WTC11 (cell line): Measurements from ENCODE around the gene ZMYND8. TPM values are rescaled to one million over a fixed set of nuclear protein-coding genes. Genes with fewer than 3 reads are reported as not detected.

Experiments used
- ATAC-seq: fragments of 200-7000 bp; cut with Tn5 transposase; 2 replicates; pipeline ENCODE4 v1.10.0; 2021; ENCODE audit warnings: mild to moderate bottlenecking, moderate library complexity
- CTCF ChIA-PET: fragments of 300-600 bp; sonication (Branson Sonifier 250); formaldehyde crosslinking; loops from one replicate; lab custom pipeline; 2021; ENCODE audit warnings: antibody characterized with exemption; lab: Charles Lee
- POLR2A ChIA-PET: fragments of 350-600 bp; sonication (Branson Sonifier 250); formaldehyde crosslinking; loops from one replicate; lab custom pipeline; 2021; ENCODE audit warnings: antibody characterized with exemption; lab: Charles Lee
- DNase-seq: peaks from one replicate; pipeline ENCODE4 v3.0.0; 2021; ENCODE audit warnings: low spot score
- H3K27ac Mint-ChIP-seq: 2 replicates; pipeline ENCODE4 v1.8.0; 2021; ENCODE audit warnings: mixed read lengths
- H3K27me3 Mint-ChIP-seq: 2 replicates; pipeline ENCODE4 v1.8.0; 2021; ENCODE audit warnings: low read depth, mild to moderate bottlenecking, moderate library complexity, mixed read lengths
- H3K36me3 Mint-ChIP-seq: 2 replicates; pipeline ENCODE4 v1.8.0; 2021; ENCODE audit warnings: mixed read lengths
- H3K4me1 Mint-ChIP-seq: 2 replicates; pipeline ENCODE4 v1.8.0; 2022; ENCODE audit warnings: mixed read lengths
- H3K4me3 Mint-ChIP-seq: 2 replicates; pipeline ENCODE4 v1.8.0; 2021; ENCODE audit warnings: mild to moderate bottlenecking, moderate library complexity, mixed read lengths
- H3K9me3 Mint-ChIP-seq: 2 replicates; pipeline ENCODE4 v1.8.0; 2021; ENCODE audit warnings: mixed read lengths
- ATF2 ChIP-seq: sonication (generic); formaldehyde crosslinking; IDR thresholded peaks from 2 replicates; pipeline ENCODE4 v1.8.1; 2022; ENCODE audit warnings: low read depth, missing genetic modification reagents, borderline replicate concordance
- EMX1 ChIP-seq: fragments of 250-450 bp; sonication (Bioruptor Pico); IDR thresholded peaks from 2 replicates; pipeline ENCODE4 v1.8.0; 2021; ENCODE audit warnings: mild to moderate bottlenecking
- ESRRA ChIP-seq: sonication (generic); formaldehyde crosslinking; IDR thresholded peaks from 2 replicates; pipeline ENCODE4 v1.8.1; 2022; ENCODE audit warnings: mild to moderate bottlenecking, missing genetic modification reagents, borderline replicate concordance
- FOXJ3 ChIP-seq: sonication (generic); formaldehyde crosslinking; IDR thresholded peaks from 2 replicates; pipeline ENCODE4 v1.9.0; 2021; ENCODE audit warnings: missing genetic modification reagents, mild to moderate bottlenecking, borderline replicate concordance
- GABPB1 ChIP-seq: sonication (generic); formaldehyde crosslinking; IDR thresholded peaks from 2 replicates; pipeline ENCODE4 v1.8.1; 2023; ENCODE audit warnings: mild to moderate bottlenecking, missing genetic modification reagents
- HMGA2 ChIP-seq: fragments of 250-450 bp; sonication (Bioruptor Pico); IDR thresholded peaks from 2 replicates; pipeline ENCODE4 v1.4.0; 2021; ENCODE audit warnings: mild to moderate bottlenecking, moderate library complexity
- JAZF1 ChIP-seq: fragments of 250-450 bp; sonication (Bioruptor Pico); IDR thresholded peaks from 2 replicates; pipeline ENCODE4 v1.9.0; 2021; ENCODE audit warnings: moderate library complexity, mild to moderate bottlenecking, inconsistent platforms
- NFYB ChIP-seq: sonication (generic); formaldehyde crosslinking; conservative IDR thresholded peaks from 2 replicates; pipeline ENCODE4 v1.8.0; 2022; ENCODE audit warnings: low read depth, missing genetic modification reagents
- NR2C2 ChIP-seq: sonication (generic); formaldehyde crosslinking; IDR thresholded peaks from 2 replicates; pipeline ENCODE4 v1.8.0; 2022; ENCODE audit warnings: mild to moderate bottlenecking, missing genetic modification reagents
- NR3C1 ChIP-seq: sonication (generic); formaldehyde crosslinking; conservative IDR thresholded peaks from 2 replicates; pipeline ENCODE4 v1.8.1; 2023; ENCODE audit warnings: low read depth, mild to moderate bottlenecking, missing genetic modification reagents
- OVOL2 ChIP-seq: fragments of 250-450 bp; sonication (Bioruptor Pico); IDR thresholded peaks from 2 replicates; pipeline ENCODE4 v1.9.0; 2021; ENCODE audit warnings: mild to moderate bottlenecking, borderline replicate concordance
- PREB ChIP-seq: sonication (generic); formaldehyde crosslinking; IDR thresholded peaks from 2 replicates; pipeline ENCODE4 v1.8.1; 2022; ENCODE audit warnings: mild to moderate bottlenecking, missing genetic modification reagents, moderate library complexity, borderline replicate concordance
- RELA ChIP-seq: sonication (generic); formaldehyde crosslinking; IDR thresholded peaks from 2 replicates; pipeline ENCODE4 v1.8.1; 2022; ENCODE audit warnings: missing genetic modification reagents, mild to moderate bottlenecking, borderline replicate concordance
- RORB ChIP-seq: fragments of 250-450 bp; sonication (Bioruptor Pico); IDR thresholded peaks from 2 replicates; pipeline ENCODE4 v1.9.0; 2021; ENCODE audit warnings: mild to moderate bottlenecking
- TEAD1 ChIP-seq: sonication (generic); formaldehyde crosslinking; IDR thresholded peaks from 2 replicates; pipeline ENCODE4 v1.8.0; 2022; ENCODE audit warnings: mild to moderate bottlenecking, missing genetic modification reagents
- ZBTB21 ChIP-seq: sonication (generic); formaldehyde crosslinking; IDR thresholded peaks from 2 replicates; pipeline ENCODE4 v1.8.1; 2023; ENCODE audit warnings: mild to moderate bottlenecking, missing genetic modification reagents, borderline replicate concordance
- ZNF219 ChIP-seq: sonication (generic); formaldehyde crosslinking; IDR thresholded peaks from 2 replicates; pipeline ENCODE4 v1.8.0; 2023; ENCODE audit warnings: missing genetic modification reagents, mild to moderate bottlenecking, borderline replicate concordance
- ZNF263 ChIP-seq: sonication (generic); formaldehyde crosslinking; IDR thresholded peaks from 2 replicates; pipeline ENCODE4 v1.8.1; 2022; ENCODE audit warnings: low read depth, mild to moderate bottlenecking, moderate library complexity, missing genetic modification reagents
- ZNF317 ChIP-seq: sonication (generic); formaldehyde crosslinking; IDR thresholded peaks from 2 replicates; pipeline ENCODE4 v1.8.1; 2023; ENCODE audit warnings: low read depth, mild to moderate bottlenecking, moderate library complexity, missing genetic modification reagents, borderline replicate concordance
- ZNF671 ChIP-seq: fragments of 250-450 bp; sonication (Bioruptor Pico); IDR thresholded peaks from 2 replicates; pipeline ENCODE4 v1.8.0; 2021; ENCODE audit warnings: mild to moderate bottlenecking
- ZSCAN18 ChIP-seq: fragments of 250-450 bp; sonication (Bioruptor Pico); IDR thresholded peaks from 2 replicates; pipeline ENCODE4 v2.1.2; 2022; ENCODE audit warnings: mild to moderate bottlenecking, moderate library complexity
- total RNA-seq: library from RNA; stranded (reverse); gene quantifications from 3 replicates; pipeline ENCODE4 v1.2.3, GENCODE V29; 2021
- TF ChIP-seq, protein P1 (sequence below): sonication (generic); formaldehyde crosslinking; IDR thresholded peaks from 2 replicates; pipeline ENCODE4 v1.8.0; 2023; ENCODE audit warnings: missing genetic modification reagents
- TF ChIP-seq, protein P2 (sequence below): fragments of 250-450 bp; sonication (Bioruptor Pico); IDR thresholded peaks from 2 replicates; pipeline ENCODE4 v1.9.0; 2021; ENCODE audit warnings: moderate library complexity, mild to moderate bottlenecking, inconsistent platforms, borderline replicate concordance

The ZMYND8 gene
- total RNA-seq, 1 experiment from 2014 or later, result 114 TPM

GRCh38 chr20:47336129-47336754 lies 20.3 kb downstream of the ZMYND8 start:
- ChIA-PET CTCF (interaction anchor here (1.1 to 1.9 kb wide), 2 partner anchors 48 kb away, joined by 5 to 6 read pairs; no protein-coding TSS in a partner anchor), POLR2A (interaction anchor here (0.7 to 1.0 kb wide), 2 partner anchors 15 to 29 kb away, joined by 3 read pairs; no protein-coding TSS in a partner anchor)
- H3K27me3 Mint-ChIP-seq, result no peaks in the 10 kb centered on the region
- H3K4me3 Mint-ChIP-seq, result no peak overlapping the region
- H3K36me3 Mint-ChIP-seq, result peaks cover 34% of the 10 kb centered on the region
- H3K9me3 Mint-ChIP-seq, result no peaks in the 10 kb centered on the region
- ATAC-seq (no peak; the same call in 1 of the 2 replicates), DNase-seq (no peak)
- peak overlapping the region; percentile 85 for H3K27ac Mint-ChIP-seq
- peaks cover 76% of the 10 kb centered on the region for H3K4me1 Mint-ChIP-seq
- TF ChIP-seq RELA (CRISPR knock-in tag) (no peak), ESRRA (CRISPR knock-in tag) (no peak), OVOL2 (CRISPR knock-in tag) (no peak), EMX1 (CRISPR knock-in tag) (no peak), ZNF317 (CRISPR knock-in tag) (no peak), FOXJ3 (CRISPR knock-in tag) (no peak), NR3C1 (CRISPR knock-in tag) (no peak), ZBTB21 (CRISPR knock-in tag) (no peak)
- TF ChIP-seq, protein P1, sequence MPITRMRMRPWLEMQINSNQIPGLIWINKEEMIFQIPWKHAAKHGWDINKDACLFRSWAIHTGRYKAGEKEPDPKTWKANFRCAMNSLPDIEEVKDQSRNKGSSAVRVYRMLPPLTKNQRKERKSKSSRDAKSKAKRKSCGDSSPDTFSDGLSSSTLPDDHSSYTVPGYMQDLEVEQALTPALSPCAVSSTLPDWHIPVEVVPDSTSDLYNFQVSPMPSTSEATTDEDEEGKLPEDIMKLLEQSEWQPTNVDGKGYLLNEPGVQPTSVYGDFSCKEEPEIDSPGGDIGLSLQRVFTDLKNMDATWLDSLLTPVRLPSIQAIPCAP (CRISPR knock-in tag), result no peak
- TF ChIP-seq, protein P2, sequence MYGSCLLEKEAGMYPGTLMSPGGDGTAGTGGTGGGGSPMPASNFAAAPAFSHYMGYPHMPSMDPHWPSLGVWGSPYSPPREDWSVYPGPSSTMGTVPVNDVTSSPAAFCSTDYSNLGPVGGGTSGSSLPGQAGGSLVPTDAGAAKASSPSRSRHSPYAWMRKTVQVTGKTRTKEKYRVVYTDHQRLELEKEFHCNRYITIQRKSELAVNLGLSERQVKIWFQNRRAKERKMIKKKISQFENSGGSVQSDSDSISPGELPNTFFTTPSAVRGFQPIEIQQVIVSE (CRISPR knock-in tag), result no peak

- ATAC-seq (no peak), DNase-seq (no peak)
- Mint-ChIP-seq H3K27me3 (no peaks in the 10 kb centered on the region), H3K36me3 (peaks cover 33% of the 10 kb centered on the region), H3K9me3 (no peaks in the 10 kb centered on the region), H3K4me3 (no peak overlapping the region), H3K27ac (peak overlapping the region; percentile 54), H3K4me1 (peaks cover 80% of the 10 kb centered on the region)
- CTCF ChIA-PET, result interaction anchor here (1.9 kb wide), 1 partner anchor 48 kb away, joined by 5 read pairs; no protein-coding TSS in a partner anchor
- POLR2A ChIA-PET, result interaction anchor here (1.0 kb wide), 1 partner anchor 14 kb away, joined by 3 read pairs; no protein-coding TSS in a partner anchor
- TF ChIP-seq ESRRA (CRISPR knock-in tag) (no peak), HMGA2 (CRISPR knock-in tag) (no peak), NFYB (no peak), TEAD1 (CRISPR knock-in tag) (no peak), ZNF671 (CRISPR knock-in tag) (no peak), ZSCAN18 (CRISPR knock-in tag) (no peak), ZNF219 (CRISPR knock-in tag) (no peak), ATF2 (CRISPR knock-in tag) (no peak), ZBTB21 (CRISPR knock-in tag) (no peak), GABPB1 (no peak), PREB (CRISPR knock-in tag) (no peak), RORB (CRISPR knock-in tag) (no peak), ZNF263 (CRISPR knock-in tag) (no peak), JAZF1 (CRISPR knock-in tag) (no peak), NR2C2 (CRISPR knock-in tag) (no peak)
Measured at GRCh38 chr20:47335251-47336128, 21.0 kb downstream of the ZMYND8 start.
